NCI-H345 (cell line): ENCODE results near the gene DGCR2.
"Not testable (repeated sequence)": the region's sequence is repeated elsewhere in the genome, so short reads cannot be mapped to it uniquely, and the experiment has no call there.

Experiments
- DNase-seq: peaks from one replicate; lab custom pipeline; 2025; lab: John Stamatoyannopoulos, UW

DGCR2 gene

DNA sequence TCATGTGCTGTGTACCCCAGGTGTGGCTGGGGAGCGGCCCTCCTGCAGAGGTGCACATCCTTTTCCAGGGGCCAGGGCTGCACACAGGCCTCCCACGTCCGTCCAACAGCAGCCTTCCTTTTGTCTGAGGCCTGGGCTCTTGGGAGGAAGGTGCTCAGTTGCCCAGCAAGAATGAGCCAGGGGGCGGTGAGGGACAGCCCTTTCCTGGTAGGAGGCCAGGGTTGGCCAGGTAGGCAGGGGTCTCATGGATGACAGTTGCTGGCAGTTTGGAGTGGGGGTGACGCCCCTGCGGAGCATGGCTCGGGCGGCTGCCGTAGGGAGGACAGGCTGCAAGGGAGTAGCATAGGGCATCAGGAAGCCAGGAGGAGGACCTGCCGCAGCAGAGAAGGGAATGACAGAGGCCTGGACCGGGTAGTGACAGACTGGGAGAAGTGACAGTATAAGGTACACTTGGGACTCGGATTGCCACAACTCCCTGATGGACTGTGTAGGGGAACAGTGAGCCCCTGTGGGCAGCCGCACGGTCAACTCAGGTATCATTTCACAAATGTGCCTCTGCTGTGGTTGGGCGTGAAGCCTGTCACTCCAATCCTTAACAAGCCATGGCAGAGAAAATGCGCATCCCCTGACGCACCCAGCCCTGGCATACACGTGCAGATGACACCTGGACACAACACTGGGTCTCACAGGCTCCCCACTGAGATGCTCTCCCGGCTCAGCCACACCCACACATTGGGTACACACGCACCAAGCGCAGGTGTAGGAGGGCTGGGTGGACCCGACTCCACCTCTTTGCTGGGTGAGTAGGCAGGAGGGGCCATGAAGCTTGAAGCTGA, 79.7 kb downstream of the DGCR2 start:
- peak; percentile 14 for DNase-seq

DNA sequence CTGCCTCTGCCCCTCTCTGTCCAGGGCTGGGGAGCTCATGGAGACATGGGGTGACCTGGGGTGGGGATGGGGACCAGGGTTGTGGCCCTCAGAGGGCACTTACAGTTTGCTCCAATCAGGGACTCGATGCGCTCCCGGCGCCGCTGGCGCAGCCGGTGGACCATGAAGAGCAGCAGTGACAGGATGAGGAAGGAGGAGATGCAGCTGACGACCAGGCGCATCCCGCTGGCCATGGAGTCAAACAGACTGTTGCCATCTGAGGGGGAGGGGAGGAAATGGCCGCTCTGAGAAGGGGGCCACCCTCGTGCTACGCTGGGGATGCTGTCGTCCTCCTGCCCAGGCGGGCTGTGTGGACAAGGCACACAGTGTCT, 80.5 kb downstream of the DGCR2 start:
- no peak for DNase-seq

DNA sequence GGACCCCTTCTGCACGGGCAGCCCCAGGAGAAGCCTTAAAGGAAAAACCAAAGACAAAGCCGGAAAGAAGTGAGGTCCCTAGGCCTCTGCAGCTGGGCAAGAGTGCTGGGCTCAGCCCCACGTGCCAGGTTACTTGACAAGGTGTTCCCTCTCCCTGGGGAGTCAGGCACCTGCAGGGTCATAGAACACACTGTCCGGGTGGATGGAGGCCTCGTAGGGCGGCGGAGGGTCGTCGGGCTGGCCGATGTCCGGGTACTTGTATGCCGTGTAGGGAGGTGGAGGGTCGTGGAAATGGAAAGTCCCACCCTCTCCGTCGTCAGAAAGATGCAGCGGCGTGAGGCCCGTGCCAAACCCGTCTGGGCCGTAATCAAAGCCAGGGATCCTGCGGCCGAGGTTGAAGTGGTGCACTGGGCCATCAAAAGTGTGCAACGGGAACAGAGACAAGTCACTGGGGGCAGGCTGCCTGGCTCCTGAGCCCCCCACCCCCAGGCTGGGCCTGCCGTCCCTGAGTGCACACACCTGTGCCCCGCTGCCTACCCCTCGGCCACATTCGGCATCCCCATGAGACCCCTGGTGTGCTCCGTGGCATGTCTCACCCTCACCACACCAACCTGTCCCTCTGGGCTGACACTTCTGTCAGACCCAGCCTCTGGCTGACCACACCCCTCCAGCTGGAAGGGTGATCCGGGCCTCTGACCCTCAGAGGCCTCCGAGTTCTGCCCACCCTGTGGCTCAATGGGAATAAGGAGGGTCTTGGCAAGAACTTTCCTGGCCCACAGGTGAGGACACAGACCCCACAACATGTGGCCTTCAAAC, 81.1 kb downstream of the DGCR2 start:
- no peak for DNase-seq

DNA sequence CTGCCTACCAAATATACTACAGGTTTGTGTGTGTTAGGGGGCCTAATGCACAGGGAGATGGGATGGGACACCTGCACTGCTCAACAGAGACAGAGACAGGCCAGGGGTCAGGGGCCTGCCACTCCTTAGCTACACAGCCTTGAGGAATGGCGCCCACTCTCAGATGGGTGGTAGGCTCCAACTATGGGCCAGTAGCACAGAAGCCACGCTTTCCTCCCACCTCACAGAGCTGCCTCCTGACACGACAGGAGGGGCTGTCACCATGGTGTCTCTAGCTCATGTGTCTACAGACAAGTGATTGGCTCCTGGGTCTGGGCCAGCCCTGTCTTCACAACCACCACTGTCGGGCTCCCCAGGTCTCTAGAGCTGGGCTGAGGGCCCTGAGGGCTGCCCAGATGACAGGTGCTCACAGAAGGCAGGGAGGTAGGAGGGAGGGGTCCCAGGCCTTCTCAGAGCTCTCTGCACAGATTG, 81.8 kb downstream of the DGCR2 start:
- no peak for DNase-seq

DNA sequence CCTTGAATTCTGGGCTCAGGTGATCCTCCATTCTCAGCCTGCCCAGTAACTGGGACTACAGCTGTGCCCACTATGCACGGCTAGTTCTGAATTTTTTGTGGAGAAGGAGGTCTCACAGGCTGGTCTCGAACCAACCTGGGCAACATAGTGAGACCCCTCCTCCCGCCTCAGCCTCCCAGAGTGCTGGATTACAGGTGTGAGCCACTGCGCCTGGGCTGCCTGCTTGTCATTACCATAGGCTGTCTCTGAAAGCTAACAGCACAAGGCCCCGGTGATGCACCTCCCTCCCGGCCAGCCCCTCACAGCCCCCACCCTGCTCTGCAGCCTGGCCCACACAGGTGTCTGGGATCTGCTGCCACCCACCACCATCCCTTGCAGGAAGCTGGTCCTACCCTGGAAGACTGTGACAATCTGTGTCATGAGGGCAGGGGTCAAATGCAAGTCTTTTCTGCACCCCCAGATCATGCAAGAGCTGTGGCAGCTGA, 82.4 kb downstream of the DGCR2 start:
- DNase-seq: no peak

DNA sequence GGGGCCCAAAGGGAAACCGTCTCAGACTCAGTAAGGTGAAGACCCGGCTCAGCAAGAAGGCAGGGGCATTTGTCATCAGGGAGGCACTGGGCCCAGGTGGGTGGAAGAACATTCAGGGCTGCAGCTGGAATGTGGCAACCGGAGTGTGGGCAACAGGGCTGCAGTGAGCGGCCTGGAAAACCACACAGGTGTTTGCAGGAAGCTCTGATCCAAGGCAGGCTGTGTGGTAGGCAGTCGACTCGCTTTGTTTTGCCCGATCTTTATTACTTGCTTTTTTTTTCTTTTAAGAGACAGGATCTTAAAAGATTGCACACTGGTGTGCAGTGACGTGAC, 82.8 kb downstream of the DGCR2 start:
- no peak for DNase-seq

DNA sequence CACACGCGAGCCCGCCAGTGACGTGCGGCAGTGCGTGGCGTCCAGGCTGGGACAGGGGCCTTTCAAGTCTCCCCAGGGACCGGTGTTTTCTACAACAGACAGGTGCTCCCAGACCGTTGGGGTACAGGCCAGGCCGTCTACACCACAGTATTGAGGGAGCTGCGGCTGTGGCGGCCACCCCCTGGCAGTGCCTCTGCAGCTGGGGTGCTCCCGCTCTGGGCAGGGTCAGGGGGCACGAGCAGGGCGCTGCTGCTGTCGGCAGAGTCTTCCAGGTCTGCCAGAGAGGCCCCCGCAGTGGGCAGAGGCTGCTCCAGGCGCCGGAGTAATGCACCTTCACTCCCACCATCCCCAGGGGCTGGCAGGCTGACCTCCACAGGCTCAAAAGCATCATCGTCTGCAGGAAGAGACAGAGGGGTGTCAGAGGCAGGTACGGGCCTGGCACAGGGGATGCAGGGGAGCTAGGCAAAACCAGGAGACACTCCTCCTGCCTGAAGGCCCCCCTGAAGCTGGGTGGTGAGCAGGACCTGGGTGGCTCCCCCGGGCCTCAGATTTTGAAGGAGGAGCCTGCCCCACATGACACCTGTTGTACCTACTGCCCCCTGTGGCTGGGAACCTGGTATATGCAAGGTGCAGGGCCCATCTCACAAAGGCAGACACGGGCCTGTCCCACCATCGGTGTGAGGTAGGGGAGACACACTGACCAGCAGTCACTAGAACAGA, 83.3 kb downstream of the DGCR2 start:
- DNase-seq: no peak

DNA sequence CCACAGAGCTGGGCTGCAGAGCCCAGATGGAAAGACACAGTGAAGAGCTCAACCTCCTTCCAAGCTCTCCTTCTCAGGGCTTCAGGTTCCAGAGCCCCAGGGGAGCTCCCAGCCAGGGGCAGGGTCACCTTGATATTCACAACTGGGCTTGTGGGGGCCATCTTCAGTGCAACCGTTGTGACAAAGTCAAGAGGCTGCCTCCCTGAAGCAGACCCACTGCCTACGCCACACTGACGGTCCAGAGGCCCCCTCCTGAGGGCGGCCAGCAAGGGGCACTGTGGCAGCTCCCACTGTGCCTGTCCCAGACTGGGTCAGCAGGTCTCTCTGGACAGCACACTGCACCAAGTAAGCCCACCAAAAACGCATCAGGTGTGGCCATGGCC, 84.1 kb downstream of the DGCR2 start:
- no peak for DNase-seq

DNA sequence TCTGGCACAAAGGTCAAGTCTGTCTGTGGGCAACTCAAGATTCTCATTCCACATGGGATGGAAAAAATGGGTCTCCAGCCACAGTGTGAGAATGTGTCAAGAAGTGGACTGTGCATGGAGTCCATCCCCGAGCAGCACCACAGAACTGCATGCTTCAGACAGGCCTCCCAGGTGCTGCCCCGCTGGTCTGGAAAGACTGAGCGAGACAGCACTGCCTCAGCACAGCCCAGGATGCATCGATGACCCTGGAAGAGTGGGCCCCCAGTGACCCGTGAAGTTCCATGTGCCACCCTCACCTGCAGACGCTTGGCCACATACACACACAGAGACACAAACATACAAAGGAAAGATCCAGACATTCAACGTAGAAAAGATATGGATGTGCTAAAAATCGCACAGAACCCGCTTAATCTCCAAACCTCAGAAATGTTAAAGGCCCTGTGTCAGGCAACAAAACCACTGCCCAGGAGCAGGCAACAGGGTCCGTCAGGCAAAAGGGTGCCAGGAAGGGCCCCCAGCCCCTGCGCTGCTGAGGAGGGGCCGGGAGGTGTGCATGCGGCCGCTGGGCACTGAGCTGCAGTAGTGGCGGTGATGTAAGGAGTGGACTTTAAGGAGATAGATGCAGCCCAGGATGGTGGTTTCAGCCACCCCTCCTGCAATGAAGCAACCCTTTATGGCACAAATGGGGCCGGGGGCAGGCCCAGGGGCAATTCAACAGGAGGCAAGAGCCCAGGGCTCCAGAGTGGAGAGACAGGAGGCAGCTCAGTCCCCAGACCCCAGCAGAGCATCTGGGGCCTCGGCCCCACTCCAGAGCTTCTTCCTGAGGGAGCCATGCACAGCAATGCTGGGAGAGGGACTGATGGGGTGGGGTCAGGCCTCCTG, 84.7 kb downstream of the DGCR2 start:
- DNase-seq: no peak

DNA sequence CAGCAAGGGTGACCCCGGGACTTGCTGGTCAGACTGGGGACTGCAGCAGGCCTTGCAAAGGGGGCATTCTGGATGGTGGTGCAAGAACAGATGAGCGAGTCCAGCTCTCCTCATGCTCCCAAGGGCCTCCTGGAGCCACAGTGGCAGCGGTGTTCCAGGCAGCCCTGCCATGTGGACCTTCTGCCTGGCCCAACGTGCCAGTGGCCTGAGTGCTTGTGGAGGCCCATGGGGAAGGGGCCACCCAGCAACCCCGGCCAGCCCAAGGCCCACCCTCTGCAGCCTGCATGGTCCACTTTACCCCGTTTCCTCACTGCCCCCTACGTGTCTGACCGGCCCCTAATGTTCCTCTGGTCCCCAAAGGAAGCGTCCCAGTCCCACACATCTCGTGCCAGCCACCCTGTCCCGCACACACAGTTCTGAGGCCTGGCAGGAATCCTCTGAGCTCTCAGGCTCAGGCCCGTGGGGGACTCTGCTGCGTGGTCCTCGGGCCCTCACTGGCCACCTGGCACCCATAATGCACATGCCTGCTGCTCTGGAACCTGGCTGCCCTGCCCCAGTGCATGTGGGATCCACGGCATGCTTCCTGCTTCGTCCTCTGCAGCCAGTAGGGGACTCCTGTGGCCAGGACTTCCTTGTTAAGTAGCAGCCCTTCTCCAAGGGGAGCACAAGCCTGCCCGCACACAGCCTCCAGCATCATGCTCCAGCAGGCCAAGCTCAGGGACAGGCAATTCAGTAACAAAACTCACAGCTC, 85.5 kb downstream of the DGCR2 start:
- DNase-seq: no peak

DNA sequence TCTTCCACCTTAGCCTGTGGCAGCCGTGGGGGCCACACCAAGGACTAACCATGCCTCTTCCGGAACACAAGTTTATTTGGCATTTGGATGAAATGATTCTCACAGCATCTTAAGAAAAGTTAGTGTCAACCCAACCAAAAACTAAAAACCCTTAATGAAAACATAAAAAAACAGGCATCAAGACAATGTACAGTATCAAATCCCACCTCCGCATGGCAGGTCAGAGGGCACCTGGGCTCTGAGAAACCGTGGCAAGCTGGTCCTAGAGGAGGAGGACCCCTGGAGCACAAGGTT, 86.0 kb downstream of the DGCR2 start:
- DNase-seq: no peak

DNA sequence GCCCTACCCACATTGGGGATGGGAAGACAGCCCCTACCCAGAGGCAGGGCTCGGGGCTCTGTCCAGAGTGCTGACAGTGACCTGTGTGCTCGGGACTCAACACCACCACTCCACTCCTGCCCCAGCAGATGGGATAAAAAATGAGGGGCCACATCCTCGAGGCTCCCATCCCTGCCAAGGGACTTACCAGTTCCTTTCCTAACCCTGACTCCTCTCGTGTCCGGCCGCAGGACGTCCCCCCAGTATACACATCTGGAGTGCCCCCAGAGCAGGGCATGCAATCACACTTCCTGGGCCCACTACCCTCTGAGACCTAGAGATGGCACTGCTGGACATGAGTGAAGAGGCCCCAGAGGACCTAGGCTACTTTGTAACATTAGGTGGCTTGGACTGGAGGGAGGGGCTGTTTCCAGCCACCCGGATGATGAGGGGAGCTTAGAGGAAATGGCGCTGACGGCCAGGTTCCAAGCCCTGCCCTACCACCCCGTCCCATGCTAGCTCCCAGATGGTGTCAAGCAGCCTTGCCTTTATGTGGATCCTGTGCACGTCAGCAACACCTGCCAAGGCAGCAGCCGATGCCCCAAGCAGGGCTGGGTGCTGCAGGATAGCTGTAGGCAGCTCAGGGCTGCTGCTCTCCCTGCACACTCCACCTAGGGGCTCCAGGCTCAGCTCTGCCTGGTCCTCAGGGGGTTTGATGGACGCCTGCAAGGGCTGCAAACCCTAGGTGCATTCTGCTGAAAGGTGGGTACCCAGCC, 86.6 kb downstream of the DGCR2 start:
- peak; percentile 19 for DNase-seq

DNA sequence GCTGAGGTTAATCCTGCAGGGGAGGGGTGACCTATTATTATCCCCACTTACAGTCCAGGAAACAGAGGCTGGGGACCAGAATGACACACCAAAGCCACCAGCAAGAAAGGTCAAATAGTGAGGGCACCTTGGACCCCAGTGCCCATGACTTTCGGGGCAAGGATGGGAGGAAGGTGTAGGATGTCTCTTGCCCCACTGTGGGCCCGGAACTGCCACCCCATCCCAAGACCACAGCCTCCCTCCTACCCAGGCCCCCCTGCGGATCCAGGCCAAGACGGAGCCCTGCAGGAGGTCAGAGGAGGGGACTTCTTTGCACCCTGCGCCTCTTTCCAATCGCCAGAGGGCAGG, 87.1 kb downstream of the DGCR2 start:
- not testable (repeated sequence) for DNase-seq

DNA sequence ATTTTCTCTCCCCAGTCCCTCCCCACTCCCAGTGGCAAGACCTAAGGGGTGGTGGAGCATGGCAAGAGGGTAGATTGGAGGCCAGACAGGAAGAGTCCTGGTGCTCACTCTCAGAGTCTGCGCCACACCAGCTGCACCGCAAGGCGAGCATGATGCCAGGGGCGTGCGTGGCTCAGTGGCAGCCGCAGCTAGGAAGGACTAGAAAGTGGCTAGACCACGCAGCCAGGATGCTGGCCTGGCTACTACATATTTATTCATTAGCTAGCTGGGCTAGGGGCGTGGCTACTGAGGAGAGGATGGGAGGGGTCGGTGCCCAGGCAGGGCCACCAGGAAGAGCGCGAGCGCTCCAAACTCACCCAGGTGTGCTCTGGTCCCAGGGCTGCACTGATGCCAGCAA, 87.5 kb downstream of the DGCR2 start:
- not testable (repeated sequence) for DNase-seq

DNA sequence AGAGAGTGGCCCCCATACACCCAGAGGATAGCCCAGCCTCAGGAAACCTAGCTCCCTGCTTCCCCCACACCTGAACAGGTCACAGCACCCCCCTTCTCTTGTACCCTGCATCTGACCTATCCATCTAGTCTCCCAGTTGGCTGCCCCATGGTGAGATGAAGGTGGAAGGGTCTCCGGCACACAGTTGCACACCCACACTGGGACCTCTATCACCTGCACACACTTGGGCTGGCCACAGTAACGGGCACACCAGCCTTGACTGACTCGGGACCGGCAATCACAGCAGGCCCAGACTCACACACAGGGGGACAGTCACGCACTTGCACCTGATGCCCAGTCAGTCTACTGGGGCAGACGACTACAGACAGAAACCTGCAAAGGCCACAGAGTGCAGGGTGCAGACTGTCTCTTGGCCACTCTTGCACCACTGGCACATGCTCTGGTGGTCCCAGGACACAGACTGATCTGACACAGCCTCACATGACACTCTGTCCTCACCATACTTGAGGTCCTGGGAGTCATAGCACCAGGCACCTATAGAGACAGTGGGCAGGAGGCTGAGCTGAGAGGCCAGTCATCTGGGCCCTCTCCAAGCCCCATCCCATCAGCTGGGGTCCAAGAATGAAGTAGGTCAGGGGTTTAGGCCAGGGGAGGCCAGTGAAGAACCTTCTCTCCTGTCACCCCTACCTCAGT, 88.0 kb downstream of the DGCR2 start:
- not testable (repeated sequence) for DNase-seq

DNA sequence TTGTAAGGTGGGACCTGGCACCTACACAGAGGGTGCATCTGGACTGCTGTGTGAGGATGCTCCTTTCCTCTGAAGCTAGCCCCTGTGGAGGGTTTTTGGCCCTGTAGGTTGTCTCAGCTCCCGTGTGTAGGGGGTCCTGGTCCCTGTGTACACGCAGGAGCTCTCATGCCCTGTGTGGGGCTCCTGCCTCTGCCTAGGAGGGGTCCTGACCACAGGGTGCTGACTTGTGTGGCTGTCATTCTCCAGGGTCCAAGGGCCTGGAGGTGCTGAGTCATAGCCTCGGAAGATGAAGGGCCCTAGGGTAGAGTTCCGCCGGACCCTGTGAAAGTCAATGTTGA, 88.7 kb downstream of the DGCR2 start:
- DNase-seq: not testable (repeated sequence)

DNA sequence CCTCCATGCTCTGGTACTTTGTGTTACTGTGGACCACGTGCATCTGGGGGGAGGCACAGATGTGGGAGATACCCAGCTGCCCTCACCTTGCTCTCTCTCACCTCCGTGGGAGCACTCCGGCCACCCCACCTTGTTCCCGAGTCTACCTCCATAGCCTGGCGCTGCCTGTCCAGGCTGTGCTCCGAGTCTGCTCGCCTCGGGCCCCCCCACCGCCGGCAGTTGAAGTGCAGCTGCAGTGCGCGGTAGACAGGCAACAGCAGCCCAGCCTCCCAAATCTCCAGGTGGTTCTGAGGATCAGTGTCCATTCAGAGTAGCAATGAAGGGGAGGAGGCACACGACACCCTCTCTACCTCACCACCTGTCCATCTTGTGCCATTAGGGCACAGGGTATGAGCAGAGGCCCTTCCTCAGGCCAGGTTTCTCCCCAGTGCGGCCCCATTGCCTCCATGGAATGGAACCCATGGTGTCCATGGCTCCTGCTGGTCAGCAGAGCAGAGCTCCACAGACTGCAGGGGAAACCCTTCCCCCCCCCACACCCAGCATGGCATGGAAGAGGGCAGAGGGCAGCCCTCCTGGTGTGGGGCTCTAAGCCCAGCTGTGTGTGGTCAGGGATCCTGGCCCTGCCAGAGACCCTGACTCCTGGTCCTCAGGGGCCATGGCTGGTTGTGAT, 89.2 kb downstream of the DGCR2 start:
- DNase-seq: not testable (repeated sequence)

DNA sequence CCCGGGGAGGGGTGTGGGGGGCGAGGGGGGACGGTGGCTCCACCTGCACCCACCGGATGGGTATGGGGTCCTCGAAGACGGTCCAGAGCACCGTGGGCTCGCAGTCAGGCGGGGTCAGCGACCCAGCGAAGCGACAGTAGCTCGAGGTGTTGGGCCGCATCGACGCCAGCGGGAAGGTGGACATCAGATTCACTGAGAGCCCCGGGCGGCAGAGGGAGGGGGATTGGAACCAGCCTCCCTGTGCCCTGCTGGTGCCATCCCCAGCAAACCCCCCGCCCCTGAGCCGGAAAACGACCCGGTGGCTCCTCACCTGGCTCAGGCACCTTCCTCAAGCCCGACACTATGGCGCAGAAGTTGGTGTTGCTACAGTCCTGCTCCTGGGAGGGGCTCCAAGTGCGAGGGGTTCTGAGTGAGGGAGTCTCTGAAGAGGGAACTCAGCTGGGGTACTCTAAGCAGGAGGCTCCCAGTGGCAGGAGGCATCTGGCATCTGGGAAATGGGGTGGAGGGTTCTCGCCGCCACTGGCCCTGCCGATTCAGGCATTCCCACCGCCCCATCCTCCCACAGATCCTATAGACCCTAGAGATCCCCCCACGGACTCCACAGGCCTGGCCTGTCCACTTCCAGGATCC, 89.9 kb downstream of the DGCR2 start:
- not testable (repeated sequence) for DNase-seq

DNA sequence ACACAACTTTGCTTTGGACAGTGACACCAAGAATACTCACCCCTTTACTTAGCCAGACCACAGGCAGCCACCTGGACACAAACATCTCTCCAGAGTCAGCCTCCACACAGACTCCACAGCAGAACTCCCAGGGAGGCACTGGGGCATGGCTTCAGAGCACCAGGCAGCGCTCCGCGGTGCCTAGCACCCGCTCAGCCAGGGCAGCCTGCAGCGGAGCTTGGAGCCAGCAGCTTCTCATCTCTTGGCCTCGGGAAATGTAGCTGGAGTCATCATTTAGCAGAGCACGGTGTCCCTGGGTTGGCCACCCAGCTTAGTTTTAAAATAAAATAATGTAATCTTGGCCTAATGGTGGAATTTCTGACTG, 91.3 kb downstream of the DGCR2 start:
- not testable (repeated sequence) for DNase-seq
